GM04504 (cell line): ENCODE results near the gene PACS2.
"Not testable (repeated sequence)": the region's sequence is repeated elsewhere in the genome, so short reads cannot be mapped to it uniquely, and the experiment has no call there.

Experiments used
- DNase-seq: peaks from one replicate; pipeline ENCODE4 v3.0.0-alpha.2; 2012; ENCODE audit warnings: low read depth

Gene PACS2

DNA sequence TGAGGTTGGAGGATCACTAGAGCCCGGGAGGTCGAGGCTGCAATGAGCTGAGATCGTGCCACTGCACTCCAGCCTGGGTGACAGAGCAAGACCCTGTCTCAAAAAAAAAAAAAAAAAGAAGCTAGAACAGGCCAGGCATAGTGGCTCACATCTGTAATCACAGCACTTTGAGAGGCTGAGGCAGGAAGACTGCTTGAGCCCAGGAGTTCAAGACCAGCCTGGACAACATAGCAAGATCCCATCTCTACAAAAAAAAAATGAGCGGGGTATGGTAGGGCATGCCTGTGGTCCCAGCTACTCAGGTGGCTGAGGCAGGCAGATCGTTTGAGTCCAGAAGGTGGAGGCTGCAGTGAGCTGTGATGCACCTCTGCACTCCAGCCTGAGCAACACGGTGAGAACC, 25.6 kb upstream of the PACS2 start:
- DNase-seq, result not testable (repeated sequence)

DNA sequence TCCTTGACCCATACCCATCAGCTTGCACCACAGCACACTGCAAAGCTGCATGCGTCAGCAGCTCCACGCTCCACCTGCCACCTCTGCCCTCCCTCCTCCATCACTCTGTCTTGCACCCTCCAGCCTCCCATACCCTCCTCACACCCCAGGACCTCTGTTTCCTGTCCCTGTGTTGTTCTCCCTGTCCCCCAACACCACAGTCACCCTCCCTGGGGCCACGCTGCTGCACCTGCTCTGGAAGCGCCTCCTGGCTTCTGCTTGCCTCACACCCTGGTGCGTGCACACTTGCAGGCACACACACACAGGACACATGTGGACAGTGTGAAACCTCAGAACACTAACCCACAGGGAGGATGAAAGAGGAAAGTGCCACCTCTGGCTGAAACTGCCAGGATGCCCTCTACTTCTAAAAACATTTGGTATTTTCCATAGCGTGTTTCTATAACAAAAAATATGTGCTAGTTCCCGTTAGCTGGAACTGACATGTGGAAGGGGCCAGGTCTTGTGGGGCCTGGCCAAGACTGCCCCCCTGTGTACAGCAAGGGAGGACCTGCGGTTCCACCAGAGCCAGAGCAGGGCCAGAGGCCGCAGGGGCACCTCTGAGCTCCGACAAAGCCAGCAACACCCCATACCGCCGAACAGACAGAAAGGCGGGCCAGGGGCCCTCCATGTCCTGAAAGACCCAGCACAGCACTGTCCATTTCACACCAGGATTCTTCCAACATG, 23.8 kb upstream of the PACS2 start:
- DNase-seq, result no peak

DNA sequence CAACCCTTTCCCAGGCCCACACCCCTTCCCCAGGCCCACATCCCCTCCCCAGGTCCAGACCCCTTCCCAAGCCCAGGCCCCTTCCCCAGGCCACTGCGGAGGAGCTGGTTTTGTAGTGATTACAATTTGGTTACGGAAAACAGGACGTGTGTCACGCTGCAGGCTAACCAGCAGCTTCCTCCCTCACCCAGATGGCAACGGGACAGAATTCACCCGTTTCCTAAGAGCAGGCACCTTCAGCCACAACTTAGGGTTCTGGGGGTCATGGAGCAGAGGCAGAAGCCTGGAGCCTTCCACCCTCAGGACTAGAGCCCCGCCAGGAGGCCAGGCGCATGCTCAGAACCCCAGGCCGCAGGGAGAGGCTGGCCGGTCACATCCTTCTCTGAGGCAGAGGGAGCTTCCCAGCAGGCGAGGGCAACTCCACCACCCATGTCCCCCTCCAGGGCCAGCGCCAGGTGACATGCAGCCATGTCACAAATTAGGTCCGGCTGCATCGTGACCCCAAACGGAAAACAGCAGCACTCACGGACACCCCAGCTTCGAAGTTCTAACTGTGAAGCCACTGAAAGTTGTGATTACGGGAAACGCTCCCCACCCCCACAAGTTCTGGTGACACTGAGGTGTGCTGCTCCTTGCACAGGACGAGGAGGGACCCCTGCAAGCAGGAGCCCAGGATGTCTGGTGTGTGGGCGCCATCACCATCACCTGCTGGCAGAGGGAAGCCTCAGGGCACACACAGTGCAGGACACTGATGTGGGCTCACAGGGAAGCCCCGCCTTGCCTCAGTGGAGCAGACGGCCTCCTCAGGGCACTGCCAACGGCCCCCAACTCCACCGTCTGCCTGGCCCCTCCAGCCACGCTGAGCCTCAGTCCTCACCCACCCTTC, 21.5 kb upstream of the PACS2 start:
- DNase-seq, result no peak

DNA sequence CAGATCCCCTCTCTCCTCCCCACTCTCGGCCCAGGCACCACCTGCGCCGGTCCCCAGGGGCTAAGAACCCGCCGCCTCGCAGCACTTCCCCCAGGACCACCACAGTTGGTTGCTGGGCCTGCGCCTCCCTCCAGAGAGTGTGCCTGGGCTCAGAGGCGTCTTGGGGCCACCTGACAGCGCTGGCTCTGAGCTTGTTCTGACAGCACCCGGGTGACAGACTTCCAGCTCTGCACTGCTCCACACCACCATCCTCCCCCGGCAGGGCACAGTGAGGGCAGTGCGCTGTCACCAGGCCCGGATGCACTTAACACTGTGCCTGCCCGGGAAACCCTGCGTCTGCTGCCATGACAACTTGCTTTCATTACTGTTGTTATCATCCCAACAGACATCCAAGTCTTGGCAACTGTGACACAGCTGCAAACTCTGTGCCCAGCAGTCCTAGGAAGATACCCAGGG, 20.4 kb upstream of the PACS2 start:
- DNase-seq, result peak; percentile 43

DNA sequence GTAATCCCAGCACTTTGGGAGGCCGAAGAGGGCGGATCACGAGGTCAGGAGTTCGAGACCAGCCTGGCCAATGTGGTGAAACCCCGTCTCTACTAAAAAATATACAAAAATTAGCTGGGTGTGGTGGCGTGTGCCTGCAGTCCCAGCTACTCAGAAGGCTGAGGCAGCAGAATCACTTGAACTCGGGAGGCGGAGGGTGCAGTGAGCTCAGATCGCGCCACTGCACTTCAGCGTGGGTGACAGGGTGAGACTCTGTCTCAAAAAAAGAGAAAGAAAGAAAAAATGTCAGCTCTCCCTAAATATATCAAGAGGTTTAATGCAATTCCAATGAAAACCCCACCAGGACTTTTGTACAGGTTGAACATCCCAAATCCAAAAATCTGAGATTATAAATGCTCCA, 17.2 kb upstream of the PACS2 start:
- DNase-seq, result not testable (repeated sequence)

DNA sequence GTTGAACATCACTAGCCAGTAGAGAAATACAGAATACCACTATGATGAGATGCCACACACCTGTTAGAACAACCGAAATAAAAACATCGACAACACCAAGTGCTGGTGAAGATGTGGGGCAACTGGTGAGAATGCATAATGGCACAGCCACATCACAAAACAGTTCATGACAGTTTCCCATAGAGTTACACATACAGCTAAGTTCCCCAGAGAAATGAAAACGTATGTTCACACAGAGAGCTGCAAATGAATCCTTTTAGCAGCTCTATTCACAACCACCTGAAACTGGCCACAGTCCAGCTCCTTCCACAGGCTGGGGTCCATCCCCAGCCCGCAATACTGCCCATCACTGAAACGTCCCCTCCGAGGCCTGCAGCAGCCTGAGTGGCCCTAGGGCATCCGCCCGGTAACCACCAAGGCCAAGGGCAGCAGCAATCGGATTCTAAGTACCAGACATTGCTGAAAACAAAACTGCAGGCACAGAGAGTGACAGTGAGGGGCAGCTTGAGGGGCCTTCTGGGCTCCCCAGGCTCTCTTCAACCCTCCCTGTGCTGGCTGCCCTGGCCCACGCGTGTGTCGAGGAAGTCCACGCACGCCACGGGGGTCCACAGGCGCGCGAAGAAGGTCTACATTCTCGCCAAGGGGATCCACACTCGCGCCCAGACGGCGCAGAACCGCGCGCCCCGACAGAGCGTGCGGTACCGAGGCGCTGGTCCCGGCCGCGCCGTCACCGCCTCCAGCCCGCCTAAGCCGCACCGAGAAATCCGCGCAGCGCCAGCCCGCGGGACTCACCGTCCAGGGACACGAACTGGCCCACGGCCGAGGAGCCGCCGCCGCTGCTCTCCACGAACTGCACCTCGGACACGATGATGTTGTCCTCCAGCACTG, 14.7 kb upstream of the PACS2 start:
- no peak for DNase-seq

DNA sequence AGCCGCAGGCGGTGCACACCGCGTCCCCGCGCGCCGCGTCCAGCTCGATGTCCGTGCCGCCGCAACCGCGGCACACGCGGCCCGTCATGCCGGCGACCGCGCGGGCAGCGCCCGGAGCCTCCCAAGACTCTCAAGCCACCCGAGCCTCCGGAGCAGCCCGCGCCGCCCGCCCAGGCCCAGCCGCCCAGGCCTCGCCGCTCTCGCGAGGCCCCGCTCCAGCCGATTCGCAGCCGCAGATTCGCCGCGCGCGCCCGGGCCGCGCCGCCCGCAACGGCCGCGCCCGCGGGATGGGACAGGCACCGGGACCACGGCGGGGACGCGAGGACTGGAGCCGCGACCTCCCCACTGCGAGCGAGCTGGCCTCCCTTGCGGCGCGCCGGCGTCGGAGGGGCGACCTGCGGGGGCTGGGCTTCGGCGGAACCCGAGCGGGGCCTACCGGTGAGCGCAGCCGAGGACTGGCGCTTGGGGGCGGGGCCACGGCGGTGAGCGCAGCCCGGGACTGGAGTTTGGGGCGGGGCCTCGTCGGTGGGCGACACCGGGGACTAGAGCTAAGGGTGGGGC, 13.9 kb upstream of the PACS2 start, which contains the start of gene BRF1:
Gene BRF1, minus strand, starts transcription at position 460 of the 561 bp plus-strand sequence. Its CDS starts 372 bp downstream, at position 88.
- peak; percentile 81 for DNase-seq

DNA sequence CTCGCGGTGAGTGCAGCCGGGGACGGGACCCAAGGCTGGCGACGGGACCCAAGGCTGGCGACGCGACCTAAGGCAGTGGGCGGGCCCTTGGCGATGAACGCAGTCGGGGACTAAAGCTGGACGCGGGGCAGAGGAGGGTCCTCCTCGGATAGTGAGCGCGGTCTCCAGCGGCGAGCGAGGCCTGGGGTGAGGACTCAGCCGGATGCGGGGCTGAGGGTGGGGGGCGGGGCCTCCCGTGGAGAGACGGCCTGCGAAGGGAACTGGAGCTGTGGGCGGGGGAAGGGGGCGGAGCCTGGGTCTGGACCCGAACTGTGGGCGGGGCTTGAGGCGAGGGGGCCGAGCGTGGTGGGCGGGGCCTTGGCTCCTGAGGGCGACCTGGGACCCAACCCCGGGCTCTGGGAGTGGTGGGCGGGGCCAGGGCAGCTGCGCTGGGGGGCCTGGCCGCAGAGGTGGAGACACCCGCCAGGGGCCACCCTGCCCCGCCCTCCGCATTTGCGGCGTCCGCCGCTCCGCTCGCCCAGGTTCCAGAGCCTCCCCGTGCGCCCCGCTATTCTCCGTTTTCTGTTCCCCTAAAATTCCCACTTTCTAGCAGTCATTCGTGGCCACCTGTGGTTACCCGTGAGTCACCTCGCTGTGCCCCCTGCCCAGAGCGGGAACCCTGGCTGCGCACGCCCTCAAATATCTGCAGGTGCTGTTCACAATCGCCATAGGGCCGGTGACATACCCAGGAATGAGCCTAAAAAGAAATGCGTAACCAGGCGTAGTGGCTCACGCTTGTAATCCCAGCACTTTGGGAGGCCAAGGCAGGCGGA, 13.2 kb upstream of the PACS2 start:
- DNase-seq, result peak; percentile 86

DNA sequence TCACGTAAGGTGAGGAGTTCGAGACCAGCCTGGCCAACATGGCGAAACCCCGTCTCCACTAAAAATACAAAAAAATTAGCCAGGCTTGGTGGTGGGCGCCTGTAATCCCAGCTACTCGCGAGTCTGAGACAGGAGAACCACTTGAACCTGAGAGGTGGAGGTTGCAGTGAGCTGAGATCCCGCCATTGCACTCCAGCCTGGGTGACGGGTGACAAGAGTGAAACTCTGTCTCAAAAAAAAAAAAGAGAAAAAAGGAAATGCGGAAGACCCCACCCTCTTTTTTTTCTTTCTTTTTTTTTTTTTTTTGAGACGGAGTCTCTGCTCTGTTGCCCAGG, 12.7 kb upstream of the PACS2 start:
- DNase-seq, result not testable (repeated sequence)

DNA sequence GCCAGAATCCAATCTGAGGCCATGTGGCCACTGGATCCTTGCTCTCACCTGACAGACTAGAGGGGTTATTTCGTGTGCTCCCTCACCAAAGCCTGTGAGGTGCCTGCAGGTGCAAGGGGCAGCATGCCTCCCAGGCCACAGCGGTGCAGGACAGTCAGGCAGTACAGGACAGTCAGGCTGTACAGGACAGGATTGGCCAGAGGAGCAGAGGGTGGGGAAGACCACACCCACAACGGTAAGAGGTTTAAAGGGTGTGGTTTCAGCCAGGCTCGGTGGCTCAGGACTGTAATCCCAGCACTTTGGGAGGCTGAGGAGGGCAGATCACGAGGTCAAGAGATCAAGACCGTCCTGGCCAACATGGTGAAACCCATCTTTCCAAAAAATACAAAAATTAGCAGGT, 10.6 kb upstream of the PACS2 start:
- DNase-seq, result no peak

DNA sequence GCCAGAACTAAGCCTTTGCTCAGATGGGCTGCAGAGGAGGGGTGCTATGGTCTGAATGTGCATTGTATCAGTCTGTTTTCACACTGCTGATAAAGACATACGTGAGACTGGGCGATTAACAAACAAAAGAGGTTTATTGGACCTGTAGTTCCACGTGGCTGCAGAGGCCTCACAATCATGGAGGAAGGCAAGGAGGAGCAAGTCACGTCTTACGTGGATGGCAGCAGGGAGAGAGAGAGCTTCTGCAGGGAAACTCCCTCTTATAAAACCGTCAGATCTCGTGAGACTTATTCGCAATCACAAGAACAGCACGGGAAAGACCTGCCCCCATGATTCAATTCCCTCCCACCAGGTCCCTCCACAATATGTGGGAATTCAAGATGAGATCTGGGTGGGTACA, 10.0 kb upstream of the PACS2 start:
- no peak for DNase-seq

DNA sequence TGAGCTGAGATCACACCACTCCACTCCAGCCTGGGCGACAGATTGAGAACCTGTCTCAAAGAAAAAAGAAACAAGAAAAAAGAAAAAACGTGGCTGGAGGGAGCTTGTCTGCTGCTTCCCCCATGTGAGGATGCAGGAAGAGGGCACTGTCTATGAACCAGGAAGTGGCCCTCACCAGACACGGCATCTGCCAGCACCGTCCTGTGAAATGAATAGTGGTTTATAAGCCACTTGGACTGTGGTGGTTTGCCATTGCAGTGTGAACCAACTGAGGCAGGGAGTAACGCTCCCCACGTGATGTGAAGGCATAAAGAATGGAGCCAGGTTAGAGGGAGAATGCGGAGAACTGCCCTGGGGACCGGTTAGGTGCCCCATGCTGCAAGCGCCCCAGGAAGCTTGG, 9.2 kb upstream of the PACS2 start:
- no peak for DNase-seq

DNA sequence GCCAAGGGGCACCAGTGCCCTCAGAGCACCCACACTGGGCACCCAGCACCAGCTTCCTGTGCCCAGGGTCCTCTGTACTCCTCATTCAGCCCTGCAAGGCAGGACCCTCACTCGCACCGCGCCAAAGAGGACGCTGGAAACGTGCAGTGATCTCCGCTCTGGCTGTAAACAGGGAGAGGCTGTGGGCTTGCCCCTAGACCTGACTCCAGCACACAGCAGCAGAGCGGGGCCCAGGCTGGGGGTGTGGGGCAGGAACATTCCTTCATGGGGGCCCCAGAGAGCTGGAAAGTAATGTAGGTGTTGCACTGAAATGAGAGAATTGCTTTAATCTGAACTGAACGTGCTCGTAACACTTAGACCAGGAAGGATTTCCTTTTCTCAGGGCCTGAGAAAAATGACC, 8.8 kb upstream of the PACS2 start:
- DNase-seq, result no peak

DNA sequence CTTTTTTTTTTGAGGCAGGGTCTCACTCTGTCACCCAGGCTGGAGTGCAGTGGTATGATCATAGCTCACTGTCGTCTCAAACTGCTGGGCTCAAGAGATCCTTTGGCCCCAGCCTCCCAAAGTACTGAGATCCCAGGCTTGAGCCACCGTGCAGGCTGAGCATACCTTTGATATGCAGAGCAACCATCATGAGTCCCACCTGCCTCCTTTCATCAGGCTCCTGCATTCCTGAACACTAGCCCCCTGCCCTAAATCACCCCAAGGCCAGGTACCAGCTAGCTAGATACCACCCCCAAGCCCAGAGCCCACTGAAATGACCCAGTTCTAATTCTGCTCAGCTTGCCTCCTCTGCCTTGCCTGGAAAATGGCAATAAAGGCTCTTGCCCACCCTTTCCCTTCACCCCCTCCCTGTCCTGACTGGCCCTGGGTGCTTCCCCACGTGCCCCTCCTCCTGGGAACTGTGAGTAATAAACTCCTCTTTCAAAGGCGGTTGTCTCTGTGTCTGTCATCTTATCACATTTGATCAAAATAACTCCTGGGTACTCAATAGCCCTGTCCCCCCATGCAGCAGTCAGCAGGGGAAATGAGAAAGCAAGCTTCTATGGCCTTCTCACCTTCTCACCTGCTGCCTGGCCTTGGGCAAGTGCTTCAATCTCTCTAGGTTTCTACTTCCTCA, 7.4 kb upstream of the PACS2 start:
- no peak for DNase-seq

DNA sequence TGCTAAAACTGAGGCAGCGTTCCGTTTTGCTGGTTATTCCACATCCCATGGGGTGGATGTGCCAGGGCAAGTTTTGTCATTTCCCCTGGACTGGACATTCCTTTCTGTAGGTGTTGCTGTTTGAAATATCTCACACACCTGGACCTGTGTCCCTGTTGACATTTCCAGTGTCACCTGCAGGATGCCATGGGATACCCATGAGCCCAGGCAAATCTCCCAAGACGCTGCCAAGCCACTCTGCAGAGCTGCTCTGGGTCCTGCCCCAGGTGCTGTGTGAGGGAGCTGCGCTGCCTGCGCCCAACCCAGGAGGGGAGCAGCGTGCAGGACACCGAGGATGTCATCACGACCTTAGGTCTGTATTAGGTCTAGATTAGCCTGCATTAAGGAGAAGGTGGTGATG, 5.2 kb upstream of the PACS2 start:
- DNase-seq, result no peak

DNA sequence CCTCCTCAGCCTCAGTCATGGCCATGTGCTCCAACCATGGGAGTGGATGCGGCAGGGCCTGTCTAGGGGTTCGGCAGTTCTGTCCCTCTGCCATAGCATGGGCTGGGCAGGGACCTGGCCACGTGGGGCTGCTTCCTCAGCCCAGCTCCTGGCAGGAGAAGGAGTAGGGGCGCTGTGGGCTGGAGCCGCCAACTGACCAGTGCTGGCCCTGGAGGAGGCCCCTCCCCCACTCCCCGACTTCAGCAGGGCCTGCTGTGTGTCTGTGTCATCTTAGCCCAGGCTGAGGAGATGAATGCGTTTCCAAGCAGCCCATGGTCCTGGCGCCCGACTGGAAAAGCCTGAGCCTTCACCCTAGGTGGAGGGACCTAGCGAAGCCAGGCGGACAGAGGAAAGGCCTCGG, 2.7 kb upstream of the PACS2 start:
- DNase-seq, result no peak

DNA sequence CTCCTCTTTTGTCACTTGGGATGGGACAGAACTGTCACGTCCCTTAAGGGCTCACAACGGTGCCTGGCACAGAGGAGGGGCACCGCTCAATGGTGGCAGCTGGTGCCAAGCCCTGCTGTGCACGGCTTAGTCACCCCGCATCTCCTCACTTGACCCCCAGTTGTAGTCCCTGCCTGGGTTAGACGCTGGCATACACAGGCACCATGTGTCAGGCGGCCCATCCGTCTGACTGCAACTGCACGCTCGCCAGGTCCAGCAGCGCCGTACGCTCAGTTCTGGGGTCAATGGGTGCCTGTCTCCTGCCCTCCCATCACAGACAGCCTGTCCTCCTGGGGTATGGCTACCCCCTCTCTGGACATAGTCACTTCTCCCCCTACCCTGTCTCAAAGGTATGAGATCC, 1.6 kb upstream of the PACS2 start:
- no peak for DNase-seq

DNA sequence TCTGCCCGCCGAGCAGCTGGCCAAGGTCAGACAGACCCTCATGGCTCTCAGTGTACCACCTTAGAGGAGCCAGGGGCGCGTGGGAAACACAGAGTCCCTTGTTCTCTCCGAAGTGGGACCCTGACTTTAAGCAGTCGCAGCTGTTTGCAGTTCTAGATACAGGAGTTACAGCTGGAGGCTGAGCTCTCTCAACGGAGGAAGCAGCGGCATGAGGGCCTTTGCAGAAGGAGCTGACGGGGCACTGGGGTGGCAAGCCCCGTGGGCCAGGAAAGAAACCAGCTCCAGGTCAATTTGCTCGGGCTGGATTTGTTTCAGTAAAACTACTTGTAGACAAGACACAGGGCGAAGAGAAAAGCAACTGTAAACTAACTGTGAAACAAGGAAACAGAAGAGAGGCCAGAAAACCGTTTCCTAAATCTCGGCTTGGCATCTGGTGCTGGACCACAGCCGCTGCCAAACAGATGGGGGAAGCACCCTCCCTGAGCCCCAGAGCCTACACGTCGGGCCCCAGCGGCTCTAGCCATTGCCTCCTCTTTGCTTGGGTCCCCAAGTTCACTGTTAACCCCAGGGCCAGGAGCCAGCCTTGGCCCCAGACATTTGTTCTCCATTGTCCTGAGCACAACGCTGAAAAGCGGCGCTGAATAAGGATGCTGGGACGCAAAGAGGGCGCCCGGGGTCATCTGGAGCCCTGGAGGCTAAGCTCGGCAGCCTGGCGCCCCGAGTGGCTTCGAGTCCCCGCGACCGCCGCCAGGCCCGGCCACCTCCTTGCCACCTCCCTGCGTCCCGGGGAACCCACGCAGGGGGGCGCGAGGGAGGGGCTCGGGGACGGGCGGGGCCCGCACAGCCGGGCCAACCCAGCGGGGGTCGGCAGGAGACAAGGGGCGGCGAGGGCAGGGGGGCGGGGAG, 914 bp upstream of the PACS2 start:
- no peak for DNase-seq

DNA sequence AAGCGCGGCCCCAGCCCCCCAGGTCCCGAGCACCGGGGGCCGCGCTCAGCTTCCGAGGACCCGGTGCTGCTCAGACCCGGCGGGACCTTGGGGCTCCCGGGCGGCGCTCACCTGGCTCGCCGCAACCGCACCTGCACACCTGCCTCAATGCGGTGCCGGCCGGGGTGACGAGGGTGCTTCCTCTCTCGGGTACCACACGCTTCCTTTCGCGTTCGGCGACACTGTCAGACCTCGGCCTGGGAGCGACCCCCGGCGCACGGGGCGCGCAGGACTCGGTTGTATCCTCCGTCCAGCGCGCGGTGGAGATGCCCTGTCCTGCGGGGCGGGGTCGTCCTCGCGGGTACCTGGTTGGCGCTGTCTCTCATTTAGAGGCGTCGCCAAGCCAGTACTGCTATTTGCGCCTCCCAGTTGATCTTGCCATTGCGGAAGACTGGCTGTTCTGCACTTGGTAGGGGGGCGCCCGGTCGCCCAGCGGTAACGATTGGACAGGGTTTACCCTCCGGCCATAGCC, 718 bp downstream of the PACS2 start:
- DNase-seq, result no peak
